ENCODE measurements around the gene COX5A.
"Not testable (repeated sequence)": the region's sequence is repeated elsewhere in the genome, so short reads cannot be mapped to it uniquely, and the experiment has no call there.

COX5A gene

GRCh38 chr15:74896316-74896715 is 41.6 kb downstream of the COX5A start:
- DNase-seq: no peak

- DNase-seq: no peak
Measured at GRCh38 chr15:74895830-74896229, 42.0 kb downstream of the COX5A start.

DNA sequence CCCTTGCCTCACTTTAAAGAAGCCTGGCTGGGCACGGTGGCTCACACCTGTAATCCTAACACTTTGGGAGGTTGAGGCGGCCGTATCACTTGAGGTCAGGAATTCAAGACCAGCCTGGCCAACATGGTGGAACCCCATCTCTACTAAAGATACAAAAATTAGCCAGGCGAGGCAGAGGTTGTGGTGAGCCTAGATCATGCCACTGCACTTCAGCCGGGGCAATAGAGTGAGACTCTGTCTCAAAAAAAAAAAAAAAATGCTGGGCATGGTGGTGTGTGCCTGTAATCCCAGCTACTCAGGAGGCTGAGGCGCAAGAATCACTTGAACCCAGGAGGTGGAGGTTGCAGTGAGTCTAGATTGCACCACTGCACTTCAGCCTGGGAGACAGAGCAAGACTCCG is 43.5 kb downstream of the COX5A start:
- DNase-seq: not testable (repeated sequence)

- no peak for DNase-seq
Measured at GRCh38 chr15:74893627-74894026, 44.2 kb downstream of the COX5A start.

DNA sequence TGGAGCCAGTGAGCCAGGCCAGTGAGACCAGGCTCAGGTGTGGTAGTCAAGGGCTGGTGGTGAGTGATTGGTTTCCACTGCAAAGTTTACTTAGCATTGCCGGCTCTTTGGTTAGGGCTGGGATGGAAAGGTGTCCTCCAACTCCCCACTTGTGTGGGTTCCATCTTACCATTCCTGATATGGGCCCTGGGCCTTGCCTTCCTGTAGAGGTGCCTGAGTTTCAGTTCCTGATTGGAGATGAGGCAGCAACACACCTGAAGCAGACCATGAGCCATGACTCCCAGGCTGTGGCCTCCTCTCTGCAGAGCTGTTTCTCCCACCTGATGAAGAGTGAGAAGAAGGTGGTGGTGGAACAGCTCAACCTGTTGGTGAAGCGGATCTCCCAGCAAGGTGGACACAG is 44.9 kb downstream of the COX5A start:
- no peak for DNase-seq

DNA sequence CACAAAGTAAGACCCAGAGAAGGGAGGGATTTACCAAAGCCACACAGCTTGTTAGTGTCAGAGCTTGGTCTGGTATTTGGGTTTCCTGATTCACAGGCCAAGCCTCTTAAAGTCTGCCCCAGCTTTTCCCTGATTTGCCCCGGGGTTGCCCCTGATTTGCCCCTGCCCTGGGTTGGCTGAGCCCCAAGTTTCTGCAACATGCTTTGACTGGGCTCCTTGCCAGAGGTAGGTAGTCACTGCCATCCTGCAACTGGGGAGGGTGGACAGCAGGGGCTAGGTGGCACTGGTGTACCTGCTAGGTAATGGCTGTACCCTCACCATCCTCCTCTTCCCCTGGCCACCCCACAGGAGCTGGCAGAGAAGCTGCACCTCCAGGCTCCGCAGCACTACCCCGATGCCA is 45.6 kb downstream of the COX5A start:
- DNase-seq: no peak

DNA sequence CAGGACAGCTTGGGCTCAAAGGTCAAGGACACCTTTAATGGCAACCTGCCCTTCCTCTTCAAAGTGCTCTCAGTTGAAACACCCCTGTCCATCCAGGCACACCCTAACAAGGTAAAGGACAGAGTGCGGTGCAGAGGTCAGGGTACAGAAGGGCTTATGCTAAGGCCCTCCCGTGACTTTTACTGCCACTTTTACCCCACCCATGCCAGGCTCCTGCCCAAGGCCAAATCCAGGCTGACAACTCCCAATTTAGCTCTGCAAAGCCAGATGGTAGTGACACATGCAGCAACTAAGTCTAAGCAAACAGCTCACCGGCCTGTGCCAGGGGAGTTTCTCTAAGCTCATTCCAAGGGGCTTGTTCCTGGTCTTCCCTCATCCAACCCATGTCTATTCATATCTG is 46.4 kb downstream of the COX5A start:
- no peak for DNase-seq

DNA sequence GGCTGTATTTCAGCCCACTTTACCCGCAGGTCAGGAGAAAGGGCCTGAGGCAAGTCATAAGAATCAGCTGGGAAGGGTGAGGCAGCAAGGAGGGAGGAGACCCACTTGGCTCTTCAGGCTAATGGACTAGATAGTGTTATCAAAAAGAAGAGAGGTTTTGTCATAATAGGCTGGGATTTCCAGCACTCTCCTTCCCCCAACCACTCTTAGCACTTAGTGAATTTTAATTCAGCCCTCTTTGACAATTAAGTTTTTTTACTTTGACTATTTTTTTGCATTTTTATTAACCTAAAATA is 47.3 kb downstream of the COX5A start:
- no peak for DNase-seq

- DNase-seq: peak; percentile 59
Measured at GRCh38 chr15:74889883-74890664, 47.8 kb downstream of the COX5A start, which contains the start of gene MPI. Gene MPI (plus strand): TSS chr15:74890042. CDS start chr15:74890074, 32 bp downstream.

DNA sequence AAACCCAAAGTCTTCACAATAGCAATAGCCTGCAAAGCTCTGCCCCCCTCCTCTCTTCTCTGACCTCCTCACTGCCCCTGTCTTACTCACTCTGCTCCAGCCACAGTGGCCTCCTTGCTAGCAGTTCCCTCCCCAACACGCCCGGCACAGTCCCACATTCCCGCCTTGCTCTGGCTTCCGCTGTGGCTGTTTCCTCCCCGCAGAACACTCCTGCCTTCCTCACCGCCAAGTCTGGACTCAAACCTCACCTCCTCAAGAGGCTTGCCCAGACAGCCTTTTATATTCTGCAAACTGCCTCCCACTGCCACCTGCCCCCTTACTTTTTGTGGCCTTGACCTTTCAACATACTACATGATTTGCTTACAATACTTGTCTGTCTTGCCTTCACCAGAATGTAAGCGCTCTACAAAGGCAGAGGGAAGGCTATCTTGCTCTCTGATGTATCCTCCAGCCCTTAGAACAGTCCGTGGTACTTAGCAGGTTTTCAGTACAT is 48.4 kb downstream of the COX5A start:
- DNase-seq: peak; percentile 59

- no peak for DNase-seq
Measured at GRCh38 chr15:74888716-74889115, 49.2 kb downstream of the COX5A start.

- not testable (repeated sequence) for DNase-seq
Measured at GRCh38 chr15:74887537-74888193, 50.2 kb downstream of the COX5A start.

- no peak for DNase-seq
Measured at GRCh38 chr15:74885461-74885860, 52.4 kb downstream of the COX5A start.

- no peak for DNase-seq
Measured at GRCh38 chr15:74884428-74885223, 53.2 kb downstream of the COX5A start.

GRCh38 chr15:74882528-74882927 is 55.3 kb downstream of the COX5A start:
- DNase-seq: no peak

GRCh38 chr15:74878273-74878672 is 59.6 kb downstream of the COX5A start:
- DNase-seq: no peak

DNA sequence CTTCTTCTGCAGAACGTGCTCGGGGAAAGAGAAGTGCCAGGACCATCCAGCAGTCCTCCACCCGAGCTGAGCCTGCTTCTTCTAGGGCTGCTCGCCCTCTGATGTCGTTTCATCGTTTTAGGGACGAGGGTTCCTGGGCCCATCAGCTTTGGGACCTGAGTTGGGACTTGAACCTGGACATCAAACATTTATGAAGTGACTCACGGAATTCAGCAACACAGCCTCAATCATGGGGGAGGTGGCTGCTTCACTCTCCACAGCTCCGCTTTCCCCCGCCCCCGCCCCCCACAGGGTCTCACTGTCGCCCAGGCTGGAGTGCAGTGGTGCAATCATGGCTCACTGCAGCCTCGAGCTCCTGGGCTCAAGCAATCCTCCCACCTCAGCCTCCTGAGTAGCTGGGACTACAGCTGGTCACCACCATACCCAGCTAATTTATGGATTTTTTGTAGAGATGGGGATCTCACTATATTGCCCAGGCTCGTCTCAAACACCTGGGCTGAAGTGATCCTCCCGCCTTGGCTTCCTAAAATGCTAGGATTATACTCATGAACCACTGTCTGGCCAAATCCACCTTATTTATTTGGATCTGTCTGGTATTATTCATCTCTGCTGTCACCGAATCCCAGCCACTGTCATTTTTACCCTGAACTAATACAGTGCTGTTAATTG is 64.0 kb downstream of the COX5A start:
- no peak for DNase-seq

DNA sequence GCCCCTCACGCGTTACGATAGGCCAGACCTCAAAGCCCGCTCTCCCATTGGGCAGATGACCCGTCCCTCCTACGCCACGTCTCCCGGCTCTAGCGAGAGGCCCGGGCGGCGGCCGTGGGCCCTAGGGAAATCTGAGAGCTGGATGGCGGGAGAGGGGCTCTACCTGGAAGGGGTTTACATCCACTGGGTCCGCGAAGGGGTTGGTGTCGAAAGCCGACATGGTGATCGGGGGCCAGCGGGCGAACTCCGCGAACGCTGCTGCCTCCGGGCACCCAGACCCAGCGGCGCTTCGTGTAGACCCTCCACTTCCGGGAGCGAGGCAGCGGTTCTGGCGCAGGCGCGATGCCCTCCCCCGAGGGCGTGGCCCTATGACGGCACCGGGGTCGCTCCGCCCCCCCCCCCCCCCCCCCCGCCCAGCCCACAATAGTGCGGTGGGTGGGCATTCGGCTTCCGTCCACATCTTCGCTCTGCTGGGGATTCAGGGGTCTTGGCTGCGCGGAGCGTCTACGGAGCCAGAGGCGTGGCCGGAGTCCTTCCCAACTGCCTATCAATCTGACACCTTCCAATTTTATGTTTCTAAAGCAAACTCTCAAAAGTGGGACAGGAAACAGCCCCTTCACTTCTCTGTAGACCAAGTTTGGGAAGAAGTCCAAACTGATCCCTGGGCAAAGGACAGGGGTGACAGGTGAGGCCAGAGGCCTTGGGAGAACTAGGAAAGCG is 64.7 kb downstream of the COX5A start, which contains the start of gene SCAMP2:
Gene SCAMP2, minus strand, starts transcription at position 330 of the 720 bp plus-strand sequence. Its CDS starts 110 bp downstream, at position 220.
- peak; percentile 85 for DNase-seq

GRCh38 chr15:74872702-74873035 is 65.2 kb downstream of the COX5A start:
- no peak for DNase-seq

DNA sequence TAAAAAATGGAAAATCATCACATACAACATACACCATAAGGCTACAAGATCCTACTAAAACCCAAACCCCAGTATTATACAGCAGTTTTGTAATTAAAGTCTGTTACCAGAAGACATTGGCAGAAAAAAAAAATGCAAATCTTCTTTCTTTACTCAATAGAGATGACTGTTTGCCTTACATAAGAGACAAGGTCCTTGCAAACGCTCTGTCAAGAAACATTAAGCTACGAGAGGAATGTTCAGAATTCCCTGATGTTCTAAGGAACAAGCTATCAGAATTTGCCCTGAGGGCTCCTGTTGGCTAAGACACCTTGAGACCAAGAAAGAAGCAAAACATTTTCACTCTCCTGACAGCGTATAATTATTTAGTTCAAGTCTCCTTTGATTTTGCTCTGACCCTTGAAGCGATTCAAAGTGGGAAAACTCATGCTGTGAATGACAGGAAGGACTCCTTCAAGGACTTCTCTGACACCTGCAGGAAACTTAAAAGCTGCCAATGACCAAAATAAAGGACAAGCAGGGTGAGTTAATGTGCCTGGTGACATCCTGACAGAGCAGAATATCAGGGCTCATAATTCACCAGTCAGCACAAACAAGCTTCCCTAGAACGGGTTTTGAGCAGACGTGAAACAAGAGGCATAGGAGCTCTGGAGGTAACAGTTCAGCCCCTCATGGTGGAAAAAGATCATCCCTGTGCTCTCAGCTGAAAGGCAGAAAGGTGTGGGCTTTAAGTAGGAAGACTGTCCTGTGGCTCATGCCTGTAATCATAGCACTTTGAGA is 67.2 kb downstream of the COX5A start:
- DNase-seq: no peak

All from SHP77 treated with DMSO at 0.1 percent for 48 hours (cell line).